T-cell (primary cell): ENCODE data around the gene MCM3AP. TPM values are rescaled to one million over a fixed set of nuclear protein-coding genes. Genes with fewer than 3 reads are reported as not detected.
A peak's percentile ranks its signal among the peaks of the same experiment; 100 is the strongest.

Experiments
- ATAC-seq, 4 experiments: fragments of 200-7000 bp in 3 of 4; fragments of 150-1000 bp in 1 of 4; cut with Tn5 transposase; replicated peaks in 1 of 4; 1 replicate in 3 of 4; 2 replicates in 1 of 4; pipeline ENCODE4 v1.10.0; 2021; ENCODE audit warnings: moderate library complexity in 3 of 4, mild to moderate bottlenecking in 2 of 4, moderate number of reproducible peaks in 1 of 4
- CTCF ChIA-PET, 2 donors: fragments of 300-600 bp; sonication (Branson Sonifier 250); formaldehyde crosslinking; loops; one replicate each; lab custom pipeline; 2022; ENCODE audit warnings: antibody characterized with exemption in 2 of 2; lab: Charles Lee
- POLR2A ChIA-PET, 2 donors: fragments of 300-600 bp; sonication (Branson Sonifier 250); formaldehyde crosslinking; loops; one replicate each; lab custom pipeline; 2022; ENCODE audit warnings: antibody characterized with exemption in 2 of 2; lab: Charles Lee
- DNase-seq, 35 experiments: peaks; one replicate each; pipeline versions ENCODE4 v3.0.0 to v3.0.0-alpha.2; 2013 to 2023
- H3K27ac ChIP-seq: one replicate; pipeline ENCODE4 v1.5.1; 2013; ENCODE audit warnings: low read length
- H3K27me3 ChIP-seq, 2 experiments: replicated peaks in 1 of 2; 1 replicate in 1 of 2; 2 replicates in 1 of 2; pipeline versions ENCODE4 v1.6.1 to v1.7.0; 2013; ENCODE audit warnings: low read length in 1 of 2, mixed read lengths in 1 of 2; ENCODE audit not compliant: control insufficient read depth in 2 of 2, insufficient read depth in 2 of 2; ENCODE audit errors: extremely low read depth in 1 of 2
- H3K36me3 ChIP-seq, 2 donors: 1 replicate in 1 of 2; 2 replicates in 1 of 2; pipeline versions ENCODE4 v1.6.1 to v1.7.0; 2013; ENCODE audit warnings: low read length in 1 of 2; ENCODE audit not compliant: control insufficient read depth in 2 of 2, insufficient read depth in 1 of 2; ENCODE audit errors: extremely low read depth in 1 of 2
- H3K4me1 ChIP-seq, 2 experiments: 1 replicate in 1 of 2; 2 replicates in 1 of 2; pipeline versions ENCODE4 v1.6.1 to v1.7.0; 2013; ENCODE audit warnings: low read length in 2 of 2, mixed read lengths in 1 of 2; ENCODE audit not compliant: insufficient read depth in 2 of 2, control insufficient read depth in 1 of 2; ENCODE audit errors: extremely low read depth in 1 of 2
- H3K4me3 ChIP-seq, 2 donors: 1 replicate in 1 of 2; 2 replicates in 1 of 2; pipeline versions ENCODE4 v1.5.1 to v1.7.0; 2013; ENCODE audit warnings: mild to moderate bottlenecking in 2 of 2, low read length in 1 of 2, moderate library complexity in 1 of 2; ENCODE audit not compliant: control insufficient read depth in 1 of 2; ENCODE audit errors: extremely low read depth in 1 of 2
- H3K9me3 ChIP-seq: 2 replicates; pipeline ENCODE4 v1.7.0; 2013
- H3K27ac Mint-ChIP-seq, 2 donors: one replicate each; pipeline ENCODE4 v1.8.0; 2020 to 2021; ENCODE audit warnings: mild to moderate bottlenecking in 2 of 2, mixed read lengths in 2 of 2
- H3K27me3 Mint-ChIP-seq, 2 donors: one replicate each; pipeline ENCODE4 v1.8.0; 2021 to 2022; ENCODE audit warnings: mixed read lengths in 2 of 2
- H3K36me3 Mint-ChIP-seq: one replicate; pipeline ENCODE4 v1.8.0; 2021; ENCODE audit warnings: mixed read lengths
- H3K4me1 Mint-ChIP-seq, 3 donors: one replicate each; pipeline ENCODE4 v1.8.0; 2020 to 2022; ENCODE audit warnings: mixed read lengths in 3 of 3, mild to moderate bottlenecking in 1 of 3
- H3K4me3 Mint-ChIP-seq, 3 donors: one replicate each; pipeline ENCODE4 v1.8.0; 2020 to 2022; ENCODE audit warnings: mild to moderate bottlenecking in 3 of 3, mixed read lengths in 3 of 3, moderate library complexity in 3 of 3
- H3K9me3 Mint-ChIP-seq, 3 donors: one replicate each; pipeline ENCODE4 v1.8.0; 2020 to 2022; ENCODE audit warnings: mixed read lengths in 3 of 3
- WGBS: methylation state at CpG from one replicate; pipeline ENCODE4 v1.1.5; 2013; ENCODE audit warnings: missing lambda C conversion rate; ENCODE audit not compliant: insufficient coverage; 5-methylcytosine and 5-hydroxymethylcytosine counted together
- total RNA-seq, 35 experiments: library from RNA in 6 of 35; stranded (reverse) in 6 of 35; fragments of 120-200 nt in 1 of 35; gene quantifications; one replicate each; pipeline versions ENCODE4 v1.2.1 to v1.2.4 and lab custom pipeline; 2013 to 2026

Gene MCM3AP
- total RNA-seq, 5 donors from 2014 or later (not counting 1 experiment from before 2014, with no cell fraction given) = 126 to 180 (median 166) TPM

DNA sequence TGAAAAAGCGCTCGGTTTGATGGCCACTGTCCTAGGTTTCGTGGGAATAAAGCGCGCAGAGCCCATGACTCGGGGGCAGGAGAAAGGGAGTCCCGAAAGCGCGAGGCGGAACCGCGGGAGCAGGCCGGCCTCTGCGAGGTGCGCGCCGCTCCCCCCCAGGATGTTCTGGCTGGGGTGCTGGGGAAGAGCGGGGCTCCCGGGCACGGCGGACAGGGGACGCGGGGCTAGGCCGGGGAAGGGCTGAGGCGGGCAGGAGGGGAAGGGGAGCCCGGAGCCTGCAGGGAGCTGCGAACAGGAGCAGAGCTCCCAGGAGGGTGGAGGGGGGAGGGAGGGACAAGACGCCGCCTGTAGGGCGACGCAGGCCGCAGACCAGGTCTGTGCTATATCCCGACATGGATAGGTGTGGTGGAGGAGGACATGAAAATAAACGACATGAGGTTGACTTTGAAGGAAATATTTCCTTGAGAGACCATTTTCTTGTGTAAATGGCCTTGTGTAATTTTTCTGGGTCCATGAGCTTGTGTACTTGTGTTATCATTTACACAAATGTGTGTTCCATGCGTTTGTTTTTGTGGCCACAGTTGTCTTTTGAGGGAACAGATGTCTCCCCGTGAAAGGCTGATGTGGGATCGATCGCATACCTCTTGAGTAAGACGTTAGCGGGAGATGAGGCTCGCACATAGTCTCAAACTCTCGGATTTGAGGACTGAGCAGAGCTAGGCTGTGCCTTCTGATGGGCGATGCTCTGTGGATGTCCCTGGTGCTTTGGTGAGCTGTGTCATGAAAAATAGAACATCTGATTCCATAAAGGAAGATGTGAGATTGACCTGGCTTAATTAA lies 39.9 kb upstream of the MCM3AP start:
- CTCF ChIA-PET = interaction anchor here (0.6 to 0.8 kb wide), 3 partner anchors 84 to 301 kb away, joined by 3 to 4 read pairs (median 3); no protein-coding TSS in a partner anchor

GRCh38 chr21:46324390-46325072 lies 39.1 kb upstream of the MCM3AP start:
- Histone ChIP-seq H3K27ac (peak overlapping the region; percentile 95), H3K27me3 (no peaks in the 10 kb centered on the region), H3K4me3 (peak overlapping the region; percentile 94 to 100), H3K9me3 (no peaks in the 10 kb centered on the region), H3K36me3 (peaks cover 2 to 16% of the 10 kb centered on the region in 2 donors), H3K4me1 (peaks cover 16 to 29% of the 10 kb centered on the region in 2 experiments)
- ChIA-PET POLR2A (no interaction called here), CTCF (interaction anchor here in 1 of 2 donors (0.6 kb wide), 1 partner anchor 147 kb away, joined by 4 read pairs; no protein-coding TSS in a partner anchor)
- ATAC-seq = peak; percentile 81 to 84 (median 82)
- Mint-ChIP-seq H3K36me3 (peaks cover 6% of the 10 kb centered on the region), H3K4me3 (peak overlapping the region; percentile 92 to 95 (median 93)), H3K27me3 (no peaks in the 10 kb centered on the region), H3K4me1 (peaks cover 28 to 38% (median 38%) of the 10 kb centered on the region in 3 donors), H3K9me3 (no peaks in the 10 kb centered on the region), H3K27ac (peak overlapping the region in 1 of 2 donors; percentile 98)
- peak; percentile 68 to 95 (median 81) for DNase-seq
- WGBS = under 1% methylated on average over 98 of the region's 98 CpGs

More for the DNA sequence above, 39.9 kb upstream of the MCM3AP start:
- Histone ChIP-seq H3K27ac (no peak overlapping the region), H3K4me3 (peak overlapping the region; percentile 67 to 100), H3K4me1 (peaks cover 16 to 29% of the 10 kb centered on the region in 2 experiments), H3K27me3 (no peaks in the 10 kb centered on the region), H3K9me3 (no peaks in the 10 kb centered on the region), H3K36me3 (peaks cover 2 to 23% of the 10 kb centered on the region in 2 donors)
- Mint-ChIP-seq H3K27ac (peak overlapping the region; percentile 71 to 79), H3K4me1 (peaks cover 28 to 38% (median 38%) of the 10 kb centered on the region in 3 donors), H3K4me3 (peak overlapping the region; percentile 83 to 93 (median 83)), H3K27me3 (no peaks in the 10 kb centered on the region), H3K9me3 (no peaks in the 10 kb centered on the region), H3K36me3 (peaks cover 6% of the 10 kb centered on the region)
- POLR2A ChIA-PET = interaction anchor here in 1 of 2 donors (0.7 kb wide), 1 partner anchor 331 kb away, joined by 4 read pairs; no protein-coding TSS in a partner anchor
- 15% methylated on average over 43 of the region's 43 CpGs for WGBS
- peak in 22 of 35 experiments; percentile 3 to 51 (median 16) for DNase-seq
- peak in 2 of 4 experiments; percentile 7 to 8 for ATAC-seq

- ATAC-seq (peak; percentile 82 to 86 (median 83)), DNase-seq (peak; percentile 89 to 99 (median 97))
- Mint-ChIP-seq H3K27ac (peak within 1 kb of the TSS; percentile 98), H3K4me3 (peak within 1 kb of the TSS; percentile 92 to 95 (median 93)), H3K27me3 (no peaks in the 10 kb centered on the region), H3K9me3 (no peaks in the 10 kb centered on the region), H3K36me3 (peaks cover 3% of the 10 kb centered on the region), H3K4me1 (peaks cover 28 to 38% (median 35%) of the 10 kb centered on the region in 3 donors)
- under 1% methylated on average over 60 of the region's 76 CpGs for WGBS
- ChIA-PET CTCF (no interaction called here), POLR2A (no interaction called here)
- peak within 1 kb of the TSS; percentile 95 for H3K27ac ChIP-seq
- H3K9me3 ChIP-seq = no peaks in the 10 kb centered on the region
- H3K27me3 ChIP-seq = no peaks in the 10 kb centered on the region
- peaks cover 16 to 29% of the 10 kb centered on the region in 2 experiments for H3K4me1 ChIP-seq
- peaks cover 0 to 9% of the 10 kb centered on the region in 2 donors for H3K36me3 ChIP-seq
- peak within 1 kb of the TSS; percentile 94 to 100 for H3K4me3 ChIP-seq
These were observed 38.4 kb upstream of the MCM3AP start, which contains the start of the genes C21orf58 and PCNT for GRCh38 chr21:46323710-46324389. Gene C21orf58, minus strand, starts transcription at chr21:46323870. Its CDS starts 1,132 bp downstream, at chr21:46322738. Gene PCNT, plus strand, starts transcription at chr21:46324156. Its CDS starts 73 bp downstream, at chr21:46324229.

GRCh38 chr21:46323227-46323709 lies 37.9 kb upstream of the MCM3AP start:
- Mint-ChIP-seq H3K27ac (peak overlapping the region in 1 of 2 donors; percentile 66), H3K27me3 (no peaks in the 10 kb centered on the region), H3K4me3 (peak overlapping the region; percentile 92 to 95 (median 93)), H3K9me3 (no peaks in the 10 kb centered on the region), H3K36me3 (peaks cover 3% of the 10 kb centered on the region), H3K4me1 (peaks cover 28 to 38% (median 35%) of the 10 kb centered on the region in 3 donors)
- H3K36me3 ChIP-seq = peaks cover 0 to 6% of the 10 kb centered on the region in 2 donors
- DNase-seq (peak in 3 of 35 experiments; percentile 2 to 11 (median 6)), ATAC-seq (peak in 3 of 4 experiments; percentile 0 to 1 (median 1))
- under 1% methylated on average over 28 of the region's 34 CpGs for WGBS
- H3K27me3 ChIP-seq = no peaks in the 10 kb centered on the region
- peak overlapping the region; percentile 29 for H3K27ac ChIP-seq
- no peaks in the 10 kb centered on the region for H3K9me3 ChIP-seq
- peak overlapping the region; percentile 87 to 100 for H3K4me3 ChIP-seq
- POLR2A ChIA-PET = interaction anchor here in 1 of 2 donors (0.5 kb wide), 1 partner anchor 11 kb away, joined by 4 read pairs; no protein-coding TSS in a partner anchor
- CTCF ChIA-PET = no interaction called here
- peaks cover 16 to 29% of the 10 kb centered on the region in 2 experiments for H3K4me1 ChIP-seq

- H3K4me1 Mint-ChIP-seq = peaks cover 28 to 38% (median 35%) of the 10 kb centered on the region in 3 donors
- ChIA-PET CTCF (no interaction called here), POLR2A (interaction anchor here in 1 of 2 donors (0.5 kb wide), 1 partner anchor 11 kb away, joined by 4 read pairs; no protein-coding TSS in a partner anchor)
- Histone ChIP-seq H3K4me1 (peaks cover 16 to 29% of the 10 kb centered on the region in 2 experiments), H3K4me3 (peak overlapping the region; percentile 87 to 100), H3K27me3 (no peaks in the 10 kb centered on the region), H3K27ac (no peak overlapping the region), H3K36me3 (peaks cover 0 to 4% of the 10 kb centered on the region in 2 donors), H3K9me3 (no peaks in the 10 kb centered on the region)
- no peaks in the 10 kb centered on the region for H3K9me3 Mint-ChIP-seq
- peak in 4 of 35 experiments; percentile 7 to 21 (median 12) for DNase-seq
- ATAC-seq = no peak
- H3K4me3 Mint-ChIP-seq = peak overlapping the region; percentile 92 to 95 (median 93)
- peaks cover 3% of the 10 kb centered on the region for H3K36me3 Mint-ChIP-seq
- WGBS = 5% methylated on average over 44 of the region's 50 CpGs
- peak overlapping the region in 1 of 2 donors; percentile 66 for H3K27ac Mint-ChIP-seq
- no peaks in the 10 kb centered on the region for H3K27me3 Mint-ChIP-seq
These were observed 37.2 kb upstream of the MCM3AP start for GRCh38 chr21:46322351-46323226.
